LNCaP clone FGC (cell line): Measurements from ENCODE around the gene PRF1.

Experiments used
- DNase-seq: peaks from one replicate; pipeline ENCODE4 v3.0.0-alpha.2; 2011; ENCODE audit warnings: low read depth
- H3K4me3 ChIP-seq: 2 replicates; pipeline ENCODE4 v1.5.1; 2011; ENCODE audit warnings: mild to moderate bottlenecking, low read depth, low read length, control low read depth
- CTCF ChIP-seq: IDR thresholded peaks from 2 replicates; pipeline ENCODE4 v1.5.1; 2012; ENCODE audit warnings: mild to moderate bottlenecking; ENCODE audit not compliant: control insufficient read depth, insufficient read depth; ENCODE audit errors: extremely low read depth

Gene PRF1

GRCh38 chr10:70596860-70597809 is 5.4 kb downstream of the PRF1 start:
- H3K4me3 ChIP-seq: no peak overlapping the region
- TF ChIP-seq CTCF: no peak
- DNase-seq: no peak

- no peak overlapping the region for H3K4me3 ChIP-seq
- TF ChIP-seq CTCF: no peak
- DNase-seq: no peak
Measured at GRCh38 chr10:70596110-70596798, 6.3 kb downstream of the PRF1 start.

GRCh38 chr10:70595566-70596016 is 7.0 kb downstream of the PRF1 start:
- no peak overlapping the region for H3K4me3 ChIP-seq
- DNase-seq: no peak
- no peak for TF ChIP-seq CTCF

- TF ChIP-seq CTCF: no peak
- DNase-seq: no peak
- H3K4me3 ChIP-seq: no peak overlapping the region
Measured at GRCh38 chr10:70594161-70594560, 8.4 kb downstream of the PRF1 start.

GRCh38 chr10:70593513-70593890 is 9.0 kb downstream of the PRF1 start:
- no peak for DNase-seq
- TF ChIP-seq CTCF: no peak
- H3K4me3 ChIP-seq: no peak overlapping the region

- TF ChIP-seq CTCF: no peak
- no peak overlapping the region for H3K4me3 ChIP-seq
- DNase-seq: no peak
Measured at GRCh38 chr10:70592746-70593512, 9.6 kb downstream of the PRF1 start.
